OCI-LY3 (cell line): ENCODE results near the gene PTGR3.

ENCODE experiments used
- H2AFZ ChIP-seq: fragments of 200-600, 300-600 bp; shearing (Covaris generic); 2 replicates; pipeline ENCODE4 v1.6.0; 2014; ENCODE audit warnings: antibody characterized with exemption, low read depth, low read length
- H3K27ac ChIP-seq: fragments of 200-600, 300-600 bp; sonication (generic); 2 replicates; pipeline ENCODE4 v1.5.1; 2014; ENCODE audit warnings: mild to moderate bottlenecking, low read length, moderate library complexity, mixed read lengths
- H3K27me3 ChIP-seq: fragments of 200-600, 300-600 bp; sonication (generic); 2 replicates; pipeline ENCODE4 v1.6.1; 2014; ENCODE audit warnings: low read depth, low read length, mixed read lengths
- H3K36me3 ChIP-seq: fragments of 200-600, 300-600 bp; sonication (generic); replicated peaks from 2 replicates; pipeline ENCODE3; 2014; ENCODE audit warnings: low read depth, low read length, mixed read lengths
- H3K4me1 ChIP-seq: fragments of 300-600, 200-600 bp; sonication (generic); 2 replicates; pipeline ENCODE4 v1.6.1; 2014; ENCODE audit warnings: low read length, mixed read lengths
- H3K4me2 ChIP-seq: fragments of 200-600, 300-600 bp; sonication (generic); 2 replicates; pipeline ENCODE4 v1.6.1; 2014; ENCODE audit warnings: low read length, mixed read lengths
- H3K4me3 ChIP-seq: fragments of 300-600, 200-600 bp; sonication (generic); 2 replicates; pipeline ENCODE4 v1.5.1; 2014; ENCODE audit warnings: antibody characterized with exemption, mild to moderate bottlenecking, low read length, moderate library complexity
- H3K79me2 ChIP-seq: fragments of 300-600, 200-600 bp; shearing (Covaris generic); 2 replicates; pipeline ENCODE4 v1.6.1; 2014; ENCODE audit warnings: mild to moderate bottlenecking, low read length, mixed read lengths
- H3K9ac ChIP-seq: fragments of 300-600, 200-600 bp; shearing (Covaris generic); 2 replicates; pipeline ENCODE4 v1.6.0; 2014; ENCODE audit warnings: mild to moderate bottlenecking, low read length, moderate library complexity
- H3K9me3 ChIP-seq: fragments of 200-600, 300-600 bp; shearing (Covaris generic); 2 replicates; pipeline ENCODE4 v1.6.1; 2014; ENCODE audit warnings: low read length, mixed read lengths; ENCODE audit not compliant: insufficient read depth
- H4K20me1 ChIP-seq: fragments of 200-600, 300-600 bp; sonication (generic); 2 replicates; pipeline ENCODE4 v1.6.1; 2016; ENCODE audit warnings: low read length, mixed read lengths; ENCODE audit not compliant: insufficient read depth
- CTCF ChIP-seq: fragments of 200-600, 300-600 bp; sonication (generic); IDR thresholded peaks from 2 replicates; pipeline ENCODE4 v1.5.1; 2014; ENCODE audit warnings: antibody characterized with exemption, low read length, low read depth
- EZH2phosphoT487 ChIP-seq: fragments of 200-600 bp; shearing (Covaris generic); IDR thresholded peaks from 2 replicates; pipeline ENCODE4 v1.6.1; 2018; ENCODE audit warnings: antibody characterized with exemption, mixed run types, low read depth

Gene PTGR3

GRCh38 chr18:75201282-75202270 lies 7.4 kb downstream of the PTGR3 start:
- Histone ChIP-seq H3K27me3 (no peaks in the 10 kb centered on the region), H3K9me3 (no peaks in the 10 kb centered on the region), H3K4me1 (peaks cover 5% of the 10 kb centered on the region; the same call in 1 of the 2 replicates), H2AFZ (no peak overlapping the region), H3K9ac (no peak overlapping the region), H3K4me2 (no peak overlapping the region), H3K79me2 (peaks cover 50% of the 10 kb centered on the region), H3K4me3 (no peak overlapping the region), H3K27ac (no peak overlapping the region), H3K36me3 (peaks cover 32% of the 10 kb centered on the region), H4K20me1 (peaks cover 62% of the 10 kb centered on the region)
- TF ChIP-seq CTCF: no peak
- no peak for TF ChIP-seq EZH2phosphoT487

GRCh38 chr18:75200605-75201280 lies 8.2 kb downstream of the PTGR3 start:
- no peak overlapping the region for H3K9ac ChIP-seq
- peaks cover 33% of the 10 kb centered on the region for H3K36me3 ChIP-seq
- peaks cover 53% of the 10 kb centered on the region for H4K20me1 ChIP-seq
- H3K9me3 ChIP-seq: no peaks in the 10 kb centered on the region
- H3K4me3 ChIP-seq: no peak overlapping the region
- no peak overlapping the region for H2AFZ ChIP-seq
- H3K27me3 ChIP-seq: no peaks in the 10 kb centered on the region
- TF ChIP-seq EZH2phosphoT487 (no peak), CTCF (no peak)
- no peaks in the 10 kb centered on the region for H3K4me1 ChIP-seq
- no peak overlapping the region for H3K27ac ChIP-seq
- H3K4me2 ChIP-seq: no peak overlapping the region
- peaks cover 42% of the 10 kb centered on the region for H3K79me2 ChIP-seq

GRCh38 chr18:75200071-75200470 lies 8.9 kb downstream of the PTGR3 start:
- no peak overlapping the region for H3K9ac ChIP-seq
- peaks cover 35% of the 10 kb centered on the region for H3K79me2 ChIP-seq
- H3K4me3 ChIP-seq: no peak overlapping the region
- H3K4me2 ChIP-seq: no peak overlapping the region
- no peak overlapping the region for H3K27ac ChIP-seq
- H3K36me3 ChIP-seq: peaks cover 33% of the 10 kb centered on the region
- H2AFZ ChIP-seq: no peak overlapping the region
- no peaks in the 10 kb centered on the region for H3K27me3 ChIP-seq
- TF ChIP-seq EZH2phosphoT487 (no peak), CTCF (no peak)
- no peaks in the 10 kb centered on the region for H3K4me1 ChIP-seq
- H3K9me3 ChIP-seq: no peaks in the 10 kb centered on the region
- peaks cover 47% of the 10 kb centered on the region for H4K20me1 ChIP-seq

GRCh38 chr18:75199327-75199726 lies 9.6 kb downstream of the PTGR3 start:
- Histone ChIP-seq H2AFZ (no peak overlapping the region), H3K4me1 (no peaks in the 10 kb centered on the region), H3K9me3 (no peaks in the 10 kb centered on the region), H3K4me3 (no peak overlapping the region), H4K20me1 (peaks cover 40% of the 10 kb centered on the region), H3K9ac (no peak overlapping the region), H3K4me2 (no peak overlapping the region), H3K36me3 (peaks cover 33% of the 10 kb centered on the region), H3K79me2 (peaks cover 27% of the 10 kb centered on the region), H3K27ac (no peak overlapping the region), H3K27me3 (no peaks in the 10 kb centered on the region)
- no peak for TF ChIP-seq EZH2phosphoT487
- TF ChIP-seq CTCF: no peak
